GM19043 (cell line): ENCODE results near the gene AKAP13.
"Not testable (repeated sequence)": the region's sequence is repeated elsewhere in the genome, so short reads cannot be mapped to it uniquely, and the experiment has no call there.

Source experiments
- ATAC-seq: cut with Tn5 transposase; IDR thresholded peaks from one replicate; pipeline ENCODE4 v1.9.1; 2021; ENCODE audit warnings: low read depth; ENCODE audit not compliant: unreplicated experiment

Gene AKAP13

GRCh38 chr15:85470563-85471271, 90.3 kb downstream of the AKAP13 start:
- ATAC-seq = no peak

- ATAC-seq = no peak
These were observed 91.9 kb downstream of the AKAP13 start for GRCh38 chr15:85472349-85472748.

GRCh38 chr15:85473455-85473854, 93.1 kb downstream of the AKAP13 start:
- ATAC-seq = no peak

- peak; percentile 50 for ATAC-seq
These were observed 94.4 kb downstream of the AKAP13 start for GRCh38 chr15:85474700-85475316.

- ATAC-seq = peak; percentile 78
These were observed 94.9 kb downstream of the AKAP13 start for GRCh38 chr15:85475317-85475701.

- ATAC-seq = no peak
These were observed 95.3 kb downstream of the AKAP13 start for GRCh38 chr15:85475711-85476110.

- ATAC-seq = no peak
These were observed 96.7 kb downstream of the AKAP13 start for GRCh38 chr15:85477061-85477460.

GRCh38 chr15:85477730-85478129, 97.3 kb downstream of the AKAP13 start:
- no peak for ATAC-seq

- ATAC-seq = no peak
These were observed 98.8 kb downstream of the AKAP13 start for GRCh38 chr15:85479071-85479647.

- ATAC-seq = no peak
These were observed 100.5 kb downstream of the AKAP13 start for GRCh38 chr15:85480923-85481322.

- peak; percentile 39 for ATAC-seq
These were observed 101.1 kb downstream of the AKAP13 start for GRCh38 chr15:85481543-85481942.

GRCh38 chr15:85482894-85483293, 102.5 kb downstream of the AKAP13 start:
- no peak for ATAC-seq

GRCh38 chr15:85483955-85484354, 103.6 kb downstream of the AKAP13 start:
- ATAC-seq = not testable (repeated sequence)

GRCh38 chr15:85484923-85485322, 104.5 kb downstream of the AKAP13 start:
- ATAC-seq = not testable (repeated sequence)

GRCh38 chr15:85485956-85486567, 105.7 kb downstream of the AKAP13 start:
- ATAC-seq = peak; percentile 28

- not testable (repeated sequence) for ATAC-seq
These were observed 107.4 kb downstream of the AKAP13 start for GRCh38 chr15:85487796-85488195.

GRCh38 chr15:85488997-85489396, 108.6 kb downstream of the AKAP13 start:
- no peak for ATAC-seq

- ATAC-seq = peak; percentile 49
These were observed 109.5 kb downstream of the AKAP13 start for GRCh38 chr15:85489773-85490493.

GRCh38 chr15:85490856-85491255, 110.5 kb downstream of the AKAP13 start:
- no peak for ATAC-seq

- ATAC-seq = no peak
These were observed 111.3 kb downstream of the AKAP13 start for GRCh38 chr15:85491691-85492090.

GRCh38 chr15:85492406-85492805, 112.0 kb downstream of the AKAP13 start:
- no peak for ATAC-seq
